GM19193 (cell line): Measurements from ENCODE around the gene TRIM62.

Source experiments
- POLR2A ChIP-seq: IDR thresholded peaks from 4 replicates; pipeline ENCODE4 v1.6.1; 2011; ENCODE audit not compliant: insufficient read depth, insufficient read length; ENCODE audit errors: extremely low read depth

The TRIM62 gene

GRCh38 chr1:33131191-33131590, 50.7 kb downstream of the TRIM62 start:
- no peak for TF ChIP-seq POLR2A

- TF ChIP-seq POLR2A: no peak
These were observed 51.5 kb downstream of the TRIM62 start for GRCh38 chr1:33130297-33130696.

- TF ChIP-seq POLR2A: no peak
These were observed 53.1 kb downstream of the TRIM62 start for GRCh38 chr1:33128781-33129180.

GRCh38 chr1:33127001-33127823, 54.6 kb downstream of the TRIM62 start:
- TF ChIP-seq POLR2A: peak; percentile 95

GRCh38 chr1:33126411-33127000, 55.3 kb downstream of the TRIM62 start:
- TF ChIP-seq POLR2A: no peak

GRCh38 chr1:33123266-33123665, 58.6 kb downstream of the TRIM62 start:
- TF ChIP-seq POLR2A: no peak

- TF ChIP-seq POLR2A: no peak
These were observed 59.2 kb downstream of the TRIM62 start for GRCh38 chr1:33122483-33123178.

GRCh38 chr1:33121728-33122127, 60.1 kb downstream of the TRIM62 start:
- no peak for TF ChIP-seq POLR2A

- no peak for TF ChIP-seq POLR2A
These were observed 61.2 kb downstream of the TRIM62 start for GRCh38 chr1:33120436-33121231.

- no peak for TF ChIP-seq POLR2A
These were observed 62.2 kb downstream of the TRIM62 start for GRCh38 chr1:33119532-33120217.

GRCh38 chr1:33119050-33119449, 62.8 kb downstream of the TRIM62 start:
- no peak for TF ChIP-seq POLR2A

- TF ChIP-seq POLR2A: no peak
These were observed 63.6 kb downstream of the TRIM62 start for GRCh38 chr1:33118274-33118673.

GRCh38 chr1:33117440-33118085, 64.3 kb downstream of the TRIM62 start:
- no peak for TF ChIP-seq POLR2A

GRCh38 chr1:33111965-33112364, 69.9 kb downstream of the TRIM62 start:
- TF ChIP-seq POLR2A: no peak

GRCh38 chr1:33110477-33110876, 71.4 kb downstream of the TRIM62 start:
- TF ChIP-seq POLR2A: no peak
